Fibroblast of lung (primary cell): ENCODE results near the gene ZSWIM4. TPM values are rescaled to one million over a fixed set of nuclear protein-coding genes. Genes with fewer than 3 reads are reported as not detected.
A peak's percentile ranks its signal among the peaks of the same experiment; 100 is the strongest.

Experiments
- DNase-seq, 2 donors: peaks; one replicate each; pipeline versions ENCODE4 v3.0.0 to v3.0.0-alpha.2; 2010; ENCODE audit warnings: low read depth in 2 of 2
- H2AFZ ChIP-seq: 2 replicates; pipeline ENCODE4 v1.5.1; 2012; ENCODE audit warnings: low read length, control low read depth, inconsistent platforms
- H3K27ac ChIP-seq: 2 replicates; pipeline ENCODE4 v1.5.1; 2011; ENCODE audit warnings: low read length, control low read depth; ENCODE audit not compliant: insufficient read depth
- H3K27me3 ChIP-seq: 2 replicates; pipeline ENCODE4 v1.5.1; 2011; ENCODE audit warnings: mild to moderate bottlenecking, low read length; ENCODE audit not compliant: control insufficient read depth, insufficient read depth
- H3K36me3 ChIP-seq: 2 replicates; pipeline ENCODE4 v1.5.1; 2011; ENCODE audit warnings: low read length; ENCODE audit not compliant: control insufficient read depth, insufficient read depth
- H3K4me1 ChIP-seq: 2 replicates; pipeline ENCODE4 v1.5.1; 2011; ENCODE audit warnings: low read length; ENCODE audit not compliant: control insufficient read depth, insufficient read depth; ENCODE audit errors: extremely low read depth
- H3K4me2 ChIP-seq: 2 replicates; pipeline ENCODE4 v1.5.1; 2011; ENCODE audit warnings: low read length, control low read depth; ENCODE audit not compliant: insufficient read depth; ENCODE audit errors: extremely low read depth
- H3K4me3 ChIP-seq, 4 experiments: fragments of 200-600 bp in 1 of 4; sonication (generic) in 1 of 4; replicated peaks in 1 of 4; 2 replicates each; pipeline ENCODE4 v1.5.1; 2011 to 2016; ENCODE audit warnings: low read length in 4 of 4, low read depth in 3 of 4, mild to moderate bottlenecking in 3 of 4, control low read depth in 2 of 4, inconsistent platforms in 1 of 4, mixed read lengths in 1 of 4; ENCODE audit not compliant: insufficient read depth in 1 of 4; ENCODE audit errors: control extremely low read depth in 1 of 4
- H3K79me2 ChIP-seq: 2 replicates; pipeline ENCODE4 v1.5.1; 2012; ENCODE audit warnings: mild to moderate bottlenecking, low read length, inconsistent platforms; ENCODE audit not compliant: control insufficient read depth, insufficient read depth
- H3K9ac ChIP-seq: 2 replicates; pipeline ENCODE4 v1.5.1; 2011; ENCODE audit warnings: mild to moderate bottlenecking, low read length, control low read depth; ENCODE audit not compliant: insufficient read depth
- H3K9me3 ChIP-seq: 2 replicates; pipeline ENCODE4 v1.5.1; 2012; ENCODE audit warnings: low read depth, low read length; ENCODE audit not compliant: control insufficient read depth, insufficient read depth
- H4K20me1 ChIP-seq: 2 replicates; pipeline ENCODE4 v1.5.1; 2011; ENCODE audit warnings: low read length; ENCODE audit not compliant: control insufficient read depth, insufficient read depth; ENCODE audit errors: extremely low read depth
- EZH2 ChIP-seq: IDR thresholded peaks from 2 replicates; pipeline ENCODE4 v1.5.1; 2012; ENCODE audit warnings: low read length, control low read depth, mild to moderate bottlenecking; ENCODE audit errors: missing control alignments
- polyA plus RNA-seq, 2 donors: library from polyadenylated mRNA; depleted of rRNA in 1 of 2; stranded (reverse) in 1 of 2; unstranded in 1 of 2; fragments of >200 nt; gene quantifications; 2 replicates each; pipeline ENCODE4 v1.2.1, GENCODE V29; 2011 to 2012; ENCODE audit warnings: missing spikeins in 1 of 2
- total RNA-seq: library from RNA; depleted of rRNA; stranded (reverse); fragments of >200 nt; gene quantifications from 2 replicates; pipeline ENCODE4 v1.2.1, GENCODE V29; 2014
- TF ChIP-seq, protein P1 (sequence below), 2 donors: IDR thresholded peaks in 1 of 2; conservative IDR thresholded peaks in 1 of 2; 1 replicate in 1 of 2; 2 replicates in 1 of 2; pipeline ENCODE4 v1.5.1; 2011 to 2012; ENCODE audit warnings: low read length in 2 of 2, control low read depth in 1 of 2, inconsistent platforms in 1 of 2, low read depth in 1 of 2, mild to moderate bottlenecking in 1 of 2

ZSWIM4 gene
- total and polyA plus RNA-seq, 2 donors (not counting 1 experiment from before 2014, with no cell fraction given) = 1.6 to 5.6 TPM

DNA sequence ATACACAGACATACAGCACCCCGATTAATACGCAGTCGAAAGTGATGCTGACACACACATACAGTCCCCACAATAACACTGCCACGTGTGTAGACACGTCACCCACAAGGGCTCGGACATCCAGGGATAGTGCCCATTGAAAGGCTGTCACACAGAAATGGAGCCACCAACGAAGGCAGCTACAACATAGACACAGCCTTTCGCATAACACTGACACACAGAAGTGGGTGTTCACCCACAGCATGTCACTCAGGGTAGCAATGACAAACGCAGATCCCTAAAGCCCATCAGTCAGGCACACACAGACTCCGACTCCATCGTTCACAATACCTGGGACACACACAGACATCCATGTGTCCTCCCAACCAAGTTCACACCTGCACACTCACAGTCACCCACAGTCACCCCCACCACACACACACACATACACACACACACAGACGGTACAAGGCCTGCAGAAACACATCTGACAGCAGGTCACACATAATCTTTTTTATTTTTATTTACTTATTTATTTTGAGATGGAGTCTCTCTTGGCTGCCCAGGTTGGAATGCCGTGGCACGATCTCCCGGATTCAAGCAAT, 71.3 kb downstream of the ZSWIM4 start:
- Histone ChIP-seq H3K4me2 (peak overlapping the region; percentile 69), H3K79me2 (no peaks in the 10 kb centered on the region), H3K36me3 (no peaks in the 10 kb centered on the region), H3K27me3 (no peaks in the 10 kb centered on the region), H3K9me3 (no peaks in the 10 kb centered on the region), H3K4me3 (peak overlapping the region in 2 of 4 experiments; percentile 47 to 66), H3K27ac (no peak overlapping the region), H4K20me1 (no peaks in the 10 kb centered on the region), H3K4me1 (peaks cover 2% of the 10 kb centered on the region), H3K9ac (no peak overlapping the region), H2AFZ (no peak overlapping the region)
- DNase-seq = no peak
- TF ChIP-seq, protein P1, sequence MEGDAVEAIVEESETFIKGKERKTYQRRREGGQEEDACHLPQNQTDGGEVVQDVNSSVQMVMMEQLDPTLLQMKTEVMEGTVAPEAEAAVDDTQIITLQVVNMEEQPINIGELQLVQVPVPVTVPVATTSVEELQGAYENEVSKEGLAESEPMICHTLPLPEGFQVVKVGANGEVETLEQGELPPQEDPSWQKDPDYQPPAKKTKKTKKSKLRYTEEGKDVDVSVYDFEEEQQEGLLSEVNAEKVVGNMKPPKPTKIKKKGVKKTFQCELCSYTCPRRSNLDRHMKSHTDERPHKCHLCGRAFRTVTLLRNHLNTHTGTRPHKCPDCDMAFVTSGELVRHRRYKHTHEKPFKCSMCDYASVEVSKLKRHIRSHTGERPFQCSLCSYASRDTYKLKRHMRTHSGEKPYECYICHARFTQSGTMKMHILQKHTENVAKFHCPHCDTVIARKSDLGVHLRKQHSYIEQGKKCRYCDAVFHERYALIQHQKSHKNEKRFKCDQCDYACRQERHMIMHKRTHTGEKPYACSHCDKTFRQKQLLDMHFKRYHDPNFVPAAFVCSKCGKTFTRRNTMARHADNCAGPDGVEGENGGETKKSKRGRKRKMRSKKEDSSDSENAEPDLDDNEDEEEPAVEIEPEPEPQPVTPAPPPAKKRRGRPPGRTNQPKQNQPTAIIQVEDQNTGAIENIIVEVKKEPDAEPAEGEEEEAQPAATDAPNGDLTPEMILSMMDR (conservative IDR thresholded peaks at IDR 0.05 in 1 of 2, IDR thresholded peaks at IDR 0.05 in 1 of 2; ENCODE audit: low read depth in 1 of 2, low read length in 2 of 2) = no peak
- no peak for TF ChIP-seq EZH2

DNA sequence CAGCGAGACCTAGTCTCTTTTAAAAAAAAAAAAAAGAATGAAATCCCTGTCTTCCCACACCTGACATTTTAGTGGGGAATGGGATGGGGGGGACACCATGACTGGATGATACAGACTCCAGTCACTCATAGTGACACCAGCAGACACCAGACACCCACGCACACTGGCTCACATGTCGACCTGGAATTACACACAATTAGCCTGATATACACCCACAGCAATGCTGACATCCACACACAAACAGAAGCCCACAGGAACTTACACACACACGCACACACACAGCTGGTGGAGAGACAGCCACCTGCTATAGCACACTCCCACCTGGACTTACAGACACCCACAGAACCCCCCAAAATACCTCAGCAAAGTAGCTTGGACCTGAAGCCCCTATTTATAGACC, 73.4 kb downstream of the ZSWIM4 start:
- H3K27me3 ChIP-seq = no peaks in the 10 kb centered on the region
- no peaks in the 10 kb centered on the region for H3K9me3 ChIP-seq
- H3K4me1 ChIP-seq = no peaks in the 10 kb centered on the region
- H3K79me2 ChIP-seq = no peaks in the 10 kb centered on the region
- H3K9ac ChIP-seq = no peak overlapping the region
- no peak overlapping the region for H3K4me3 ChIP-seq
- H3K4me2 ChIP-seq = no peak overlapping the region
- TF ChIP-seq, protein P1 (conservative IDR thresholded peaks at IDR 0.05 in 1 of 2, IDR thresholded peaks at IDR 0.05 in 1 of 2; ENCODE audit: low read depth in 1 of 2, low read length in 2 of 2) = no peak
- TF ChIP-seq EZH2 = no peak
- no peaks in the 10 kb centered on the region for H4K20me1 ChIP-seq
- H2AFZ ChIP-seq = no peak overlapping the region
- H3K27ac ChIP-seq = no peak overlapping the region
- H3K36me3 ChIP-seq = no peaks in the 10 kb centered on the region
- no peak for DNase-seq

DNA sequence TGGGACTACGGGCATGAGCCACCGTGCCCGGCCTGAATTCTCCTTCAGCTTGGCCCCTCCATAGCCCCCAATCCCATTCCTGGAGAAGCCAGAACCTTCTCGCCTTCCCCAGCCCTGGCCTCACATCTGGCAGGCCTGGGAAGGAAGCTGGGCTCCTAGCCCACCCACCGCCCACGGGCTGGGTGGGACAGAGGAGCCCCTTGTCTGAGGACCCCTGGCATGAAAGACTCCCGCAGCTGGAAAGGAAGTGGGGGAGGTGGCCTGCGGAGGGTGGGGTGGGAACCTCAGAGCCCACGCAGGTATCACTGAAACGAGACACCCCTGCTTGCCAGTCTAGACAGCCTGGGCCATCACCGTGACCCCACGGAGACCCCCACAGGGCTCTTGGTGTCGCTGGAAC, 74.0 kb downstream of the ZSWIM4 start:
- Histone ChIP-seq H2AFZ (no peak overlapping the region), H4K20me1 (no peaks in the 10 kb centered on the region), H3K4me1 (no peaks in the 10 kb centered on the region), H3K9ac (no peak overlapping the region), H3K4me2 (no peak overlapping the region), H3K4me3 (no peak overlapping the region), H3K27me3 (no peaks in the 10 kb centered on the region), H3K27ac (no peak overlapping the region), H3K36me3 (no peaks in the 10 kb centered on the region), H3K9me3 (no peaks in the 10 kb centered on the region), H3K79me2 (no peaks in the 10 kb centered on the region)
- no peak for DNase-seq
- TF ChIP-seq EZH2 = no peak
- TF ChIP-seq, protein P1 (conservative IDR thresholded peaks at IDR 0.05 in 1 of 2, IDR thresholded peaks at IDR 0.05 in 1 of 2; ENCODE audit: low read depth in 1 of 2, low read length in 2 of 2) = no peak
